GM04503 (cell line): ENCODE results near the gene GFRA1.

Source experiments
- DNase-seq: peaks from one replicate; pipeline ENCODE4 v3.0.0-alpha.2; 2012; ENCODE audit warnings: low read depth

GFRA1 gene

GRCh38 chr10:116101616-116102315 lies 171.2 kb downstream of the GFRA1 start:
- DNase-seq: peak; percentile 21

- no peak for DNase-seq
Measured at GRCh38 chr10:116100984-116101383, 172.0 kb downstream of the GFRA1 start.

- peak; percentile 61 for DNase-seq
Measured at GRCh38 chr10:116099023-116099420, 174.0 kb downstream of the GFRA1 start.

GRCh38 chr10:116098411-116099022 lies 174.5 kb downstream of the GFRA1 start:
- peak; percentile 50 for DNase-seq

GRCh38 chr10:116097239-116097784 lies 175.7 kb downstream of the GFRA1 start:
- no peak for DNase-seq

- no peak for DNase-seq
Measured at GRCh38 chr10:116096526-116096925, 176.5 kb downstream of the GFRA1 start.

GRCh38 chr10:116094356-116094755 lies 178.7 kb downstream of the GFRA1 start:
- no peak for DNase-seq

- no peak for DNase-seq
Measured at GRCh38 chr10:116093031-116093430, 180.0 kb downstream of the GFRA1 start.

GRCh38 chr10:116088985-116089384 lies 184.0 kb downstream of the GFRA1 start:
- DNase-seq: no peak

GRCh38 chr10:116085323-116085722 lies 187.7 kb downstream of the GFRA1 start:
- DNase-seq: no peak

GRCh38 chr10:116084161-116084560 lies 188.8 kb downstream of the GFRA1 start:
- DNase-seq: no peak

- no peak for DNase-seq
Measured at GRCh38 chr10:116083226-116083762, 189.7 kb downstream of the GFRA1 start.

- DNase-seq: no peak
Measured at GRCh38 chr10:116082762-116083161, 190.2 kb downstream of the GFRA1 start.

GRCh38 chr10:116082206-116082605 lies 190.8 kb downstream of the GFRA1 start:
- no peak for DNase-seq

- DNase-seq: no peak
Measured at GRCh38 chr10:116080553-116080952, 192.5 kb downstream of the GFRA1 start.

- no peak for DNase-seq
Measured at GRCh38 chr10:116079355-116079754, 193.7 kb downstream of the GFRA1 start.

- DNase-seq: no peak
Measured at GRCh38 chr10:116076621-116077020, 196.4 kb downstream of the GFRA1 start.

- DNase-seq: no peak
Measured at GRCh38 chr10:116073510-116073909, 199.5 kb downstream of the GFRA1 start.

- DNase-seq: no peak
Measured at GRCh38 chr10:116073001-116073400, 200.0 kb downstream of the GFRA1 start.

- no peak for DNase-seq
Measured at GRCh38 chr10:116071453-116072148, 201.4 kb downstream of the GFRA1 start.

- no peak for DNase-seq
Measured at GRCh38 chr10:116070743-116071320, 202.2 kb downstream of the GFRA1 start.

GRCh38 chr10:116069856-116070255 lies 203.2 kb downstream of the GFRA1 start:
- no peak for DNase-seq
